Left ventricle myocardium inferior (tissue), 1 donor: ENCODE results near the gene ALKBH5. TPM values are rescaled to one million over a fixed set of nuclear protein-coding genes. Genes with fewer than 3 reads are reported as not detected.
A peak's percentile ranks its signal among the peaks of the same experiment; 100 is the strongest.

Experiments
- DNase-seq: peaks from one replicate; pipeline ENCODE4 v3.0.0-alpha.2; 2020
- H3K27ac ChIP-seq: fragments of 200-600 bp; replicated peaks from 2 replicates; pipeline ENCODE4 v1.8.0; 2021
- H3K27me3 ChIP-seq: fragments of 200-600 bp; 2 replicates; pipeline ENCODE4 v1.8.0; 2021; ENCODE audit warnings: low read depth
- H3K36me3 ChIP-seq: fragments of 200-600 bp; 2 replicates; pipeline ENCODE4 v1.8.0; 2021
- H3K4me1 ChIP-seq: fragments of 200-600 bp; 2 replicates; pipeline ENCODE4 v1.8.0; 2021
- H3K4me3 ChIP-seq: fragments of 200-600 bp; 2 replicates; pipeline ENCODE4 v1.8.0; 2021; ENCODE audit warnings: mild to moderate bottlenecking, moderate library complexity
- H3K9me3 ChIP-seq: fragments of 200-600 bp; replicated peaks from 2 replicates; pipeline ENCODE4 v1.8.0; 2021
- CTCF ChIP-seq: fragments of 200-600 bp; IDR thresholded peaks from 2 replicates; pipeline ENCODE4 v1.8.0; 2021; ENCODE audit warnings: antibody characterized with exemption, mild to moderate bottlenecking, borderline replicate concordance
- intact Hi-C: fragments of 100-400 bp; cut with micrococcal nuclease; formaldehyde crosslinking; loops from one replicate; pipeline ENCODE4 v1.11.0; 2022
- total RNA-seq: library from RNA; stranded (reverse); fragmentation: NEBNext Ultra II Directional; extraction: Animal tissue kit (Norgen Biotek cat#: 25700); gene quantifications from one replicate; pipeline ENCODE4 v1.2.1, GENCODE V29; 2021
- donor health status: DM: no; HTN: yes; CAD: no; lungs with severe emphysema.

The ALKBH5 gene
- total RNA-seq, 1 donor from 2014 or later = 179 TPM

DNA sequence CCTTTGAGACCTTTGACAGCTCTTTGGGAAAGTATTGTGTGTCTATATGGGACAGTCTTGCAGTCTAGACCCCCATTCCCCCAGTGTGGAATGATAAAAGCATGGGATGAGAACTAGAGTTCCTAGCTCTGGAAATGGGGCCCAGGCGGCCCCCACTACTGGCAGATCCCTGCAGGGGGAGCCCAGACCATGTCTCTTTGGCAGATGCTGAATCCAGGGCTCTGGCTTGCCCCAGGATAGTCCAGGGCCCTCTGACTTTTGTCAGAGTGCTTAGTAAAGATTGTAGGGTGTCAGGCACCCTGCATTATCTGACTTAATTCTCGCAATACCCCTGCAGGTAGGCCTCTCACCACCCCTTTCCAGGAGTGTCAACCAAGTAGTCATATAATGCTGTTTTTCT is 8.3 kb downstream of the ALKBH5 start:
- intact Hi-C loops = no loop called here
- peak; percentile 40 for TF ChIP-seq CTCF
- Histone ChIP-seq H3K4me1 (peaks cover 99% of the 10 kb centered on the region), H3K9me3 (no peaks in the 10 kb centered on the region), H3K27ac (peak overlapping the region; percentile 74), H3K27me3 (no peaks in the 10 kb centered on the region), H3K4me3 (peak overlapping the region; percentile 36), H3K36me3 (peaks cover 25% of the 10 kb centered on the region)
- DNase-seq = no peak

DNA sequence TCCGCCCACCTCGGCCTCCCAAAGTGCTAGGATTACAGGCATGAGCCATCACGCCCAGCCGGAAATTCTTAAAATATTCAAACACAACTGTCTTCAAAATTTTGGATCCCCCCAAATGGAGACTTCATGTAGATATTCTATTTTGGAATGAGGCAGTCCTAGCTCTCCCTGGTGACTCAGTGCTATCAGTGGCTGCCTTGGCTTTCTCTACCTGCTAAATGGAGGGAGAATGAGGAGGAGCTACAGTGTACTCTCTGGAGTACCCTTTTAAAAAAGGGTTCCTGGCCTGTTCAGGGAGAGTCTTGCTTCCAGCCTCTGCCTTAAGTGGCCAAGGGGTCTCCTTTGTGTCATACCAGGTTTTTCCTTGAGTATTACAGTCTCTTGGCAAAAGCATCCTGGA is 10.8 kb downstream of the ALKBH5 start:
- no peaks in the 10 kb centered on the region for H3K27me3 ChIP-seq
- no peak for TF ChIP-seq CTCF
- H3K27ac ChIP-seq = peak overlapping the region; percentile 11
- H3K4me3 ChIP-seq = no peak overlapping the region
- H3K9me3 ChIP-seq = no peaks in the 10 kb centered on the region
- peaks cover 32% of the 10 kb centered on the region for H3K36me3 ChIP-seq
- no peak for DNase-seq
- peaks cover 99% of the 10 kb centered on the region for H3K4me1 ChIP-seq
- intact Hi-C loops = no loop called here

DNA sequence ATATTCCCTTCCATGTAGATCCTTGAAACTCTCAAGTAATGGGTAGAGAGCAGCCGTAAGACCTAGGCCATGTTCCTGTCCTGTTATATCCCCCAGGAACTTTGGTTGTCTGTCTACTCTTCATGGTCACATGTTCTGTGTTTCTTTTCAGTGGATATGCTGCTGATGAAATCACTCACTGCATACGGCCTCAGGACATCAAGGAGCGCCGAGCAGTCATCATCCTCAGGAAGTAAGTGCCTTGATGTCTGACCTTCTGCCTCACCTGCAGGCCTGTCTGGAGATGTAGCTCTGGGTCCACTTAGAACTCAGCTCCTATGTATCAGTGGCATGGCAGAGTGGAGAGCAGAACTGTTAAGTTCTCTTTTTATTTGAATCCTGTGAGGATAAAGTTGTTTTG is 11.2 kb downstream of the ALKBH5 start:
- Histone ChIP-seq H3K27me3 (no peaks in the 10 kb centered on the region), H3K9me3 (no peaks in the 10 kb centered on the region), H3K27ac (no peak overlapping the region), H3K4me3 (no peak overlapping the region), H3K36me3 (peaks cover 32% of the 10 kb centered on the region), H3K4me1 (peaks cover 99% of the 10 kb centered on the region)
- TF ChIP-seq CTCF = no peak
- no peak for DNase-seq
- intact Hi-C loops = no loop called here

DNA sequence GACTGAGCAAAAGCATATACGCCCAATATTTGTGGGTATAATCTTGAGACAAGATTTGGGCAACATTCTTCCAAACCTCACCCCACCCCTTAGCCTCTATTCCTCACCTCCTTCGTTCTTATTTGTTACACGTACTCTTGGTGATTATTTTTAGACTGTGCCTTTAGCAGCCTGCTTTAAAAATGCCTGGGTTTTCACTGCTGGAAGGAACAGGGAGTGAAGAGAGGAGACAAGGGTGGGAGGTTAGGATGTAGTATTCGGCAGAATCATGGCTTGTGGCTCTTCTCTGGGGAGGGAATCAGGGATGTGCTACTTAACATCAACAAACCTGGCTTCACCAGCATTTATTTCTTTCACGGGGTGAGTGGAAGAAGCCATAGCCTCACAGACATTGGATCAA is 11.6 kb downstream of the ALKBH5 start:
- Histone ChIP-seq H3K4me1 (peaks cover 99% of the 10 kb centered on the region), H3K27ac (no peak overlapping the region), H3K9me3 (no peaks in the 10 kb centered on the region), H3K36me3 (peaks cover 35% of the 10 kb centered on the region), H3K27me3 (no peaks in the 10 kb centered on the region), H3K4me3 (no peak overlapping the region)
- DNase-seq = no peak
- TF ChIP-seq CTCF = no peak
- intact Hi-C loops = no loop called here

DNA sequence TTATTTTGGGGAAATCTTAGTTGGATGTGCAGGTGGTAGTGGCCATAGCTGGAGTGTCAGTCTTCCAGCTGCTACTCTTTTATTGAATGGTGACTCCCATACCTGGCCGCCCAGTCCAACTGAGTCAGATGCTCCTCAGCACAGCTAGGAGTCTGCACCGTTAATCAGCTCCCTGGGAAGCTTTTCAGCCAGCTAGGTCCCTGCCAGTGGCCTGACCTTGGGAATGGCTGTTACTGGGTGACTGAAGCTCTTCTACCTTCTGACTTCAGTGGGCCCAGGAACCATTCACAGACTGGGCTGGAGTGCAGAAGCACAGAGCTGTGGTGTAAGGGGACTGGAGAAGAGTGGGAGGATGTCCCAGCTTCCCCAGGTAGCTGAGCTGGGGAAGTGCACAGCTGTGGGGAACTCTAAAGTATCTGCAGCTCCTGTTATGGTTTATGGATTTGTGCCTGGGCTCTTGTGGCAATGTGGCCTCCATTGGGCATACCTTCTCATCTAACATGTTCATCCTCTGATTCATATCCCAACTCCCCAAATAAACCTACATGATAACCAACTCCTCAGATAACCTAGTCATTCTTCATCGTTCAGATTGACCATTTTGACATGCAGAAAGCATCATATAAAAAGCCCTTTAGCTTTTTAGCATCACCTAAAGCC is 14.0 kb downstream of the ALKBH5 start:
- H3K36me3 ChIP-seq = peaks cover 39% of the 10 kb centered on the region
- peak overlapping the region; percentile 33 for H3K27ac ChIP-seq
- H3K4me1 ChIP-seq = peaks cover 99% of the 10 kb centered on the region

More for the DNA sequence above, 14.0 kb downstream of the ALKBH5 start:
- intact Hi-C loops = no loop called here
- no peaks in the 10 kb centered on the region for H3K9me3 ChIP-seq
- no peak for TF ChIP-seq CTCF
- no peak overlapping the region for H3K4me3 ChIP-seq
- H3K27me3 ChIP-seq = no peaks in the 10 kb centered on the region
- DNase-seq = no peak
